Measurements from ENCODE around the gene MYBL2.

- TF ChIP-seq EP300 (IDR thresholded peaks at IDR 0.05), result no peak
- no peak for TF ChIP-seq CTCF (IDR thresholded peaks at IDR 0.05)
- no peak for TF ChIP-seq POLR2AphosphoS5 (IDR thresholded peaks at IDR 0.05)
- TF ChIP-seq POLR2A (IDR thresholded peaks at IDR 0.05; ENCODE audit: low read depth), result no peak
These were observed 73.7 kb downstream of the MYBL2 start for GRCh38 chr20:43740642-43741041.
